Tibial nerve (tissue), 4 donors: ENCODE data around the gene NAP1L4. TPM values are rescaled to one million over a fixed set of nuclear protein-coding genes. Genes with fewer than 3 reads are reported as not detected.

ENCODE experiments used
- small RNA-seq: library from RNA; depleted of rRNA; stranded (forward); fragments of <200 nt; gene quantifications from one replicate; pipeline ENCODE3, GENCODE V24; 2016
- total RNA-seq, 4 donors: library from RNA; depleted of rRNA; stranded (reverse); fragments of >200 nt; gene quantifications; one replicate each; pipeline ENCODE4 v1.1.0, GENCODE V29; 2016

Gene NAP1L4
- total RNA-seq, 4 donors from 2014 or later: 94.3 to 129 (median 111) TPM

Small RNA genes lying within 50 kb of the gene (small RNA-seq; reads per million reads assigned to genes)
- 21.6 reads per million, percentile 93 among the genes with 10 or more reads in this experiment for gene SNORA54

Other genes with a start within 250 kb of the NAP1L4 start
- 100 to 1,000 TPM; 128 to 330 (median 260) TPM for gene CDKN1C, start 106.6 kb downstream of the NAP1L4 start, total RNA-seq
- 1 to 10 TPM; 3.3 to 6.1 (median 5.1) TPM for gene PHLDA2, start 62.9 kb downstream of the NAP1L4 start, total RNA-seq
- gene CARS1, start 65.1 kb upstream of the NAP1L4 start, total RNA-seq: 10 to 100 TPM; 29.3 to 50.4 (median 36.4) TPM
- gene OSBPL5, start 173.0 kb upstream of the NAP1L4 start, total RNA-seq: 100 to 1,000 TPM in 2 of 4 donors, 10 to 100 TPM in 2; 58.8 to 168 (median 106) TPM
- not detected for gene MRGPRG, start 226.5 kb upstream of the NAP1L4 start, total RNA-seq
- gene MRGPRE, start 240.1 kb upstream of the NAP1L4 start, total RNA-seq: under 1 TPM in 1 of 4 donors, not detected in 3; 0.66 TPM